Fibroblast of skin of left biceps (primary cell): ENCODE measurements around the gene BCL11B.

ENCODE experiments used
- DNase-seq, 2 experiments: peaks; one replicate each; pipeline ENCODE4 v3.0.0-alpha.2; 2013; ENCODE audit warnings: low read depth in 2 of 2

The BCL11B gene

DNA sequence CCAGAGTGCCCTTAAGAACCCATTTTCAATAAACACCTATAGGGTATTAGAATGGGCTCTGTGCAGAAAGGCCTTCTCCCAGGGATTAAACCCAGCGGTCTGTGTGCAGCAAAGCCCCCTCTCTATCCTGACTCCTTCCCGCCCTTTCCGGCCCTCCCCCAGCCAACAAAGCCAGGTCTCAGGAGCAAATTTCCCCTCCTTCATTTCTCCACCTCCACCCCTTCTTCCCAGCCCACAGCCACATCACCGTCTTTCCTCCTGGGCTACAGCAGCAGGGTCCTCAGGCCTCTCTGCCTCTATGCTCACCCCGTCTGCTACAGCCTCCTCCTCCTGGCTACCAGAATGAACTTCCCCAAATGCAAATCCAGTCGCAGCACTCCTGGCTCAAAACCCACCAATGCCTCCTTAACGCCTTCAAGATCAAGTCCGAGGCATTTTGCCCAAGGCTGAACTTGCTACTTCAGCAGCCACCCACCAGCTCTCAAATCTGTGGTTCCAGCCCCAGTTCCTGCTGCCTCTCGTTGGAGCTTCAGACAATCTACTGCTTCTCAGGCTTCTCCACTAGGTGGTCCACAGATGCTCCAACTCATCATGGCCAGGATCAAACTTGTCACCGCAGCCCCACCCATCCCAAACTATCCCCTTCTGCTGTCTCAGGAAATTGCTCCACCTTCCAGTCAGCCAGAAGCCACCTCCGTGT is 134.8 kb downstream of the BCL11B start:
- no peak for DNase-seq

DNA sequence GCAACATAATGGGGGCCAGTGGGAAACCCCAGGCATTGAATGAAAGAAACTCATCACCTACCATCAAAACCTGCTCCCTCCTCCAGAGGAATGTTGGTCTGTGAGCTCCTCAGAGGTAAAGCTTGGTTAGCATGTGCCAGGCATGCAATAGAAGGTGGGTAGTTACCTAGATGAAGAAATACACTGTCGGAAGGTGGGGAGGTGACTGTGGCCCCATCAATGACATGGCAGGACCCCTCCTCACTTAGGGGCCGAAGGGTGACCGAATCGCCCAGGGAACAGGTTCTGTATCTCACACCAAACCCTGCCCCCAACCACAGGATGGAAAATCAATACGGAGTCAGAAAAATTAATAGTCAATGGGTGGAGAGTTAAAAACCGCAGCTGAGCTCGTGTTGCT is 135.6 kb downstream of the BCL11B start:
- DNase-seq: no peak

DNA sequence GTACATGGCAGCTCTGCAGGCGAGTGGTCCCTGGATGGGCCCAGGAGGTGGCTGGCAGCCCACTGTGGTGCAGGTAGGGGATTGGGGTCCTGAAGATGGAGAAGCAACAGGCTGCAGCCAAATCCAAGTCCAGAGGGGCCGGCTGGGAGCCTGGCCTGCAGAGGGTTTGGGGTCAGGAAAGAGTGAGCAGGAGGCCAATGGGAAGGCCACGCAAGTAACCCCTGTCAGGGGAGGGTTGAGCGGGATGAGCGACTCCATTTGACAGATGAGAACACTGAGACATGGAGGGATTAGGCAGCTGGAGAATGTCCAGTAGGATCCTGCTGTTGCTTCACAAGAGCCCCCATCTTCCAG is 136.0 kb downstream of the BCL11B start:
- no peak for DNase-seq

DNA sequence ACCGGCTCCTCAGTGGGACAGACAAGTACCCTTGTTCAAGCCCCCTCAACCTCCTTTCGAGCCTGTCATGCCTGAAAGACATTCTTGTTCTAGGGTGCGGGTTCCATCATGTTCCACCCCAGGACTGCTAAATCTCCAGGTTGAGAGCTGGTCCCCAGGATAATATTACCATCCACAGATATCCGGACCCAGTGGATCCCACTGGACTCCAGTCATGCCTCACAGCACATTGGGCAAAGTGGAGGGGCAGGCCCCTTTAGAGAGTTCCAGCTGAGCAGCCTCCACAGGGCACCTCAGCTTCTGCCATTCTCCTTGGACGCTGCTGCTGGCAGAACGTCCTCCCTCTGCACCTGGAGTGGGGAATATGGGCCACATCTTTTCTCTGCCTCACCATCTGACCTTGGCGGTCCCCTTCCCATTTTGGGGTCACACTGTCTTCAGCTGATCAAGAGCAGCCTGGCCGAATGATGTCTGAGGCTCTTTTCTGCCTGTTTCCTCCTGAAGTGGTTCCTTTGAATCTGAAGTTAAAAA is 137.4 kb downstream of the BCL11B start:
- DNase-seq: no peak

DNA sequence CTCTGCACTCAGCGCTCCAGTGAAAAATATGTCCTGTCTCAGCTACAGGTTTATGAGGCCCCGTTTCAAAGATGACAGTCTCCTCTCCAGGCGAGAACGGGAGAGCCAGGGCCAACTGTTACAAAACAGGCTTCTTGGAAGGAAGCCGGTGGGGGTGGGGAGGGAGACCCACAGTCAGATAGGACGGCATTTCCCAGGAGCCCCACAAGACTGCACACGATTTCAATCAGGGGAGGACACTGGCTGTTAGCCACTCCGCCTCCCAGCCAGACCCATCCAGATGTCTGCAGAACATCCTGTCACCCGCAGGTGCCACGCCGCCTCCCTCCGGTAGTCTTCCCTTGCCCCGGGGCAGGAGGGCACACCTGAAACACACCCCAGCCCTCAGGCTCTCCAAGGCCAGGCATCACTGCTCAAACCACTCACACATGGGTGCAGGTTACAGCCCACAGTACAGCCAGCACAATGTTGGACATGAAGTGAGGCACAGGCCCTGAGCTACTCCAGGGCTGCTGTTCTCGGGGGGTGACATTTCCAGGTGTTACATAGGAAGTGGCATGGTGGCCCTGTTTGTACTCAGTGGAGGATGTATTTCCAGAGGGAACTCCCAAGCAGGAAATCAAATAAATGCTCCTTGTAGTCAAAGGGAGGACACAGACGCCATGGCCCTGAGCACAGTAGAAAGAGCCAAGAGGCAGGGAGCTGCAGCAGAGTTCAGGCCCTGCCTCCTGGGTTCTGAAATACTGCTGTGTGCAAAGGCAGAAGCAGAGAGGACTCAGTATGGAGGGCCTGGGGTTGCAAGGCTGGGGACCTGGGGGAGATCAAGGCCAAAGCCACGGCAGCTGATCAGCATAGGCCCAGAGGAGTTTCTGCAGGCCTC is 138.1 kb downstream of the BCL11B start:
- DNase-seq: no peak

DNA sequence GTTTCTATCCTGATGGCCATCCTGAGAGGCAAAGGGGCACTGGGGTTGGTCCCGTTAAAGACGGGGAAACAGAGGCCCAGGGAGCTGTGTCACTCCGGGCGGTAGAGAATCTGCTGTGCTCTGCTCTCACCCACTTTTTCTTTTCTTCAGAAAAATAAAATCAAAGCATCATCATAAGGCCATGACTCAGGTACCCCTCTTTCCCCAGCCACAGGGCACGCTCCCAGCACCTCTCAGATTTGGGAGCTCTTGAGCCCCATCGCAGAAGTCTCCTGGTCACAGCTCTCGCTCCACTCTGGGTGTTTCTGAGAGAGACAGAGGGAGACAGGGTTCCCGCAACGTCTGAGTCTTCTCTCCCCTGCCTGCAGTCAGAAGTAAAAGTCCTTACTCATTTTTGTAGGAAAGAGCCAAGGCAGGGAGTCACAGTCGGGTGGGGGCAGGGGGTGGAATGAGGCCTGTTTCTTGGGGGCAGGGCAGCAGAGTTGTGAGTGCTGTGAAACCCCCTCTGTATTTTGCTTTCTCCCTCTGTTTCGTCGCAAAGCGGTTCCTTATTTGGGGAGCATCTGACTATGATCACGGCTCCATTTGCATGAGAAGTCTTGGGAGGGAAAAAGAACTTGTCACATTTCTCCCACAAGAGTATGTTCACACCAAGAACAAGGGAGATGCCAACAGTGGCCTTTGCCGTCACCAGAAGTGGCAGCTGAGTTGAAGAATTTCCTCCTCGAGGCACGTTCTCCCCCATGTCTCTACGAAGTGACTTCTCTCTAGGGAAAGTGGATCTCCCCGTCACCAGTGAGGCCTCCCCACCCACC is 139.0 kb downstream of the BCL11B start:
- no peak for DNase-seq

DNA sequence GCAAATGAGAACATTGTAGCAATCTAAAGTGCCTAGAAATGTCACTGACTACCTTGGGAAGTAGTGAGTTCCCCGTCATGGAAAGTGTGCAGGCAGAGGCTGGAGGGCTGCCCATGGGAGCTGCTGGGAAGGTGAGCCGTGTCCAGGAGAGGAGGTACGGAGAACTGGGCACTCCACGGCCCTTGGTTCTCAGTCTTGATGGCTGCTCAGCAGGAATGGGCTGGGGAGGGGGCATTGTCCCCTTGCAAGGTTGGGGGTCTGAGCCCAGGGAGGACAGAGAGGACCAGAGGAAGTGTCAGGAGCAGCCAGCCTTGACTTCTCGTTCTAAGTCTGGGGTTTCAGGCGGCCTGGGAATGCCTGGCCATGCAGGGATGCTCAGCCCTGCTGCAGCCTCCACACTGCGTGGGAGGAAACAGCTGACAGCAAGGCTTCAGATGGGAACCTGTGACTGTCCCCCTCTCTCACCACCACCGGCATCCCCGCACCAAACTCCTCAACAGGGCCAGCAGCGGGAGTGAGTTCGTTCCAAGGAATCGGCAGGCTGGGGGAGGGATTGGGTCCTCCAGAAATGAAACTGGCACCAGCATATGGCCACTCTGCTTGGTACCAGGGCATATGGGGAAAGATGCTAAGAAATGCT is 140.2 kb downstream of the BCL11B start:
- DNase-seq: no peak

DNA sequence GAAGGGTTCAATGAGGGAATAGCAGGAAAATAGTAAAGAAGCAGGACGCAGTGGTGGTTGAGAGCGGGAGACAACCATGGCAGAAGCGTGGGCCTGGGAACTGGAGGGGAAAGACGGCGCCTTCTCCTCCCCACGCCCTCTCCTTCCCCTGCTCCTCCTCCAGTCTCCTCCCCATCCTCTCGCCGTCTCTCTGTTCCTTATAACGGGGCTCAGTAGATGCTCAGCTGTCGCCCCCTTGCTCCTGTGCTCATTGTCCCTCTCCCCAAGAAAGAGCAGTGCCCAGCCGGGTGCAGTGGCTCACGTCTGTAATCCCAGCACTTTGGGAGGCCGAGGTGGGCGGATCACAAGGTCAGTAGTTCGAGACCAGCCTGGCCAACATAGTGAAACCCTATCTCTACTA is 142.0 kb downstream of the BCL11B start:
- DNase-seq: no peak

DNA sequence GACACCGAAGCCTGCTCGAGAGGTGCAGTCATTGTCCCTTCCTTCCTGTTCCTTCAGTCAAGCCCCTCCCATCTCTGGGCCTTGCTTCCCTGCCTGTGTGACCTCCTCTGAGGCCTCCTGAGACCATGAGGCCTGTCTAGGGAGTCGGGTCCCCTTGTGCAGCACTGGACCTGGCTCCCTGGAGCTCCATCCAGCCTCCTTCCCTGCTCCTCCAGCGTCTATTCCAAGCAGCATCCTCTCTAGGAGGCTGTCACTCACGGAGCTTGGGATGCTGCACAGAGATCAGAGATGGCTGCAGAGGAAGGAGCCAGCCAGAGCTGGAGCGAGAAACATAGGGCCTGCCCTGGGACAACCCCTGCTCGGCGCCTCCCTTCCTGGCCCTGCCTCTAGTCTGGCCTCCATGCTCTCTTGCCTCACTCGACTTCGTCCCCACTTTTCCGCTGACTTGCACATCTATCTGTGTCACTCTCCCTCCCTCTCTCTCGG is 142.7 kb downstream of the BCL11B start:
- no peak for DNase-seq

DNA sequence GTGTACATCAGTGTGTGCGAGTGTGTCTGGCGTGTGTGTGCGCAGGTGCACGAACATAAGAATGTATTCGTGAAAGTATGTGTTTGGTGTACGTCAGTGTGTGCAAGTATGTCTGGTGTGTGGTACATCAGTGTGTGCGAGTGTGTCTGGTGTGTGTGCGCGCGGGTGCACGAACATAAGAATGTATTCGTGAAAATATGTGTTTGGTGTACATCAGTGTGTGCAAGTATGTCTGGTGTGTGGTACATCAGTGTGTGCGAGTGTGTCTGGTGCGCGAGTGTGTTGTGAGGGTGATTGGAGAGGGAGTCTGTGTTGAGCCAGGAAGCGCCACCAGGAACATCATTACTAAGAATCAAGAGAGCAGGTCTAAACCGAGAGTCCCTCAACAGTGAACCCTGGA is 143.8 kb downstream of the BCL11B start:
- no peak for DNase-seq

DNA sequence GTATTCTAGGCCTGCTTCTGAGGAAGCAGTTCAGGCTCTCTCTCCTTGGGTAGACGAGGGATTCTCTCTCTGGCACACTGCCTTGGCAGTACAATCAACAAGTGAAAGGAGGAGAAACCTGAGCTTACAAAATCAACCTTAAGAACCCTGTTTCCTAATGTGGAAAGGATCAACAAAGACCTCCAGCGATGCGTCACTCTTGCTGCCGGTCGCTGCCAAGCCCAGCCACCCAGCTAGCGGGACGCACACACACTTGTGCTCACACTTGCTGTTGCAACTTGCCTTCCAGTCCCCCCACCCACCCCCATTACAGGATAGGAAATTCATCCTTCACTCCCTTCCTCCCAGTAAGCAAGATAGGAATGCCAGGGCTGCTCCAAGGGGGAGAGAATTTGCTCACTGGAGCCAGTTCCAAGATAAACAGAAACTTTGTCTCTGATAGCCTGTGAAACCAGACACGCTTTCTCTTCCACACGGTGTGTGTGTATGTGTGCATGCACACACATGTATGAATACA is 144.3 kb downstream of the BCL11B start:
- peak; percentile 53 to 62 for DNase-seq

DNA sequence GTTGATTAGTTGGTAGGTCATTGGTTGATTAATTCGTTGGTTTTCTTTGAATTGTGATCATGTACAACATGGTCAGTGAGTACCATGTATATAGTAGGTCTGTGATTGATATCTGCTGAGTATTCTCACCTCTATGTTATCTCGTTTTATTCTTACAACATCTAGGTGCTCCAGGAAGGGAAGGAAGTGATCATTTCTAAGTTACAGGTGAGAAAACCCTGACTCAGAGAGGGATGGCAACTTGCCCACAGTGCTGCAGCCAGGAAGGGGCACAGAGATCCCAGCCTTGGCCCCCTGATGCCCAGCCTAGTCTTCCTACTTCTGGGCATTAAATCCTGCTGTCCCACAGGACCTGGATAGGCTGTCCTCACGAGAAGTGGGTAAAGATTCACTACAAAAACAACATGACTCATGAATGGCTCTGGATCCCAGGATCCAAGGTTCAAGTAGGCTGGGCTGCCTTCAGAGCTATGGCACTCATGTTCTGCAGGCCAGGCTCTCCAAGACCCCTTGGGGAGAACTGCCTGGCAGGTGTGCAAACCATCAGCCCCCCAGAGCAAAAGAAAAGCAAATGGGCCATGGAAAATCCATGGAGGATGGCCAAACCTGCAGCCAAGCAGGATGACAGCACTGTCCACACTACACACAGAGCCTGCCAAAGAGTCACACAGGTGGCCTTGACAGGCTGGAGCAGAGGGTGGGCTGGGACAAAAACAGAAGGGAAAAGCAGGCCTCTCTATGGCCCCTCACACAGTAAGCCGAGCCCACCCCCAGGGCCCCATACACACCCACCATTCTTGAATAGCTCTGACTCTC is 146.2 kb downstream of the BCL11B start:
- DNase-seq: no peak

DNA sequence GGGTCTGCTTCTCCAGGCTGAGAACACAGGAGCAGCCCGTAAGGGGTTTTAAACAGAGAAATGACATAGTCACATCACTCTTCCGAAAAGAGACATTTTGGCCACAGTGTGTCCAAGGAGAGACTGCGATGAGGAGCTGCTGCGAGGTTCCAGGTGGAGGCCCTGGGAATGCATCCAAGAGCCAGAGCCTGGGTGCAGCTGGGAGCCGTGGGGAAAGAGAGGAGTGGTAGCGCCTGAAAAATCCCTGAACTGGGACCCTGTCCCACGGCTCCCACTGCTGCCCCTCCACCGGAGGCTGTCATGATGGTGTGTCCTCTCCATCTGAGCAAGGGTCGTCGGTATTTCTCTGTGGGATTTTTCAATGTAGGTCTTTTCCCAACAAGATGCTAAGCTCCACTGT is 146.9 kb downstream of the BCL11B start:
- no peak for DNase-seq

DNA sequence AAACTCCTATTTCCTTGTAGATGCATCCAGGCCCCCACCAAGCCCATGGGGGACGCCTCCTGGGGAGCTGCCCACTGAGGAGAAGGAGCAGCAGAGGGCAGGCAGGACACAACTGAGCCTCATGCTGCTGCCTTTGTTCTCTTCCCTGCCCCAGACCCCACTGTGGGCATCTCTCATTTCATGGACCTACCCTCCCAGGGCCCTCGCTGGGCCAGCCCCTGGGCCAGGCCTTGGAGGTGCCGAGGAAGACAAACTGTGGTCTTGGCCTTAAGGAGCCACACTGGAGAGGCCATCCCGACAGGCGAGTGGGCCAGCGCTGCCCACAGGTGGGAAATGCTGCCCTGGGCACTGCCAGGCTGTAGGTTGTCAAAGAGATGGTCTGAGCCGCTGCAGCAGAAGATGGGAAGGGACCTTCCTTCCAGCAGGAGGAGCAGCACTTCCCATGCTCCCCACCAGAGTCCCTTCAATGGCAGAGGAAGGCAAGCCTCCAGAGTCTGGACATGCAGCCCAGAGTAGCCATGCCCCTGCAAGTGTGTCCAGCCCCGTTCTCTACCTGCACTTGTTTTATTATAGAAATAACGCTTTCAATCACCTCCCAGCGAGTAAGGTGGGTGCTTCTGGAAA is 147.4 kb downstream of the BCL11B start:
- no peak for DNase-seq

DNA sequence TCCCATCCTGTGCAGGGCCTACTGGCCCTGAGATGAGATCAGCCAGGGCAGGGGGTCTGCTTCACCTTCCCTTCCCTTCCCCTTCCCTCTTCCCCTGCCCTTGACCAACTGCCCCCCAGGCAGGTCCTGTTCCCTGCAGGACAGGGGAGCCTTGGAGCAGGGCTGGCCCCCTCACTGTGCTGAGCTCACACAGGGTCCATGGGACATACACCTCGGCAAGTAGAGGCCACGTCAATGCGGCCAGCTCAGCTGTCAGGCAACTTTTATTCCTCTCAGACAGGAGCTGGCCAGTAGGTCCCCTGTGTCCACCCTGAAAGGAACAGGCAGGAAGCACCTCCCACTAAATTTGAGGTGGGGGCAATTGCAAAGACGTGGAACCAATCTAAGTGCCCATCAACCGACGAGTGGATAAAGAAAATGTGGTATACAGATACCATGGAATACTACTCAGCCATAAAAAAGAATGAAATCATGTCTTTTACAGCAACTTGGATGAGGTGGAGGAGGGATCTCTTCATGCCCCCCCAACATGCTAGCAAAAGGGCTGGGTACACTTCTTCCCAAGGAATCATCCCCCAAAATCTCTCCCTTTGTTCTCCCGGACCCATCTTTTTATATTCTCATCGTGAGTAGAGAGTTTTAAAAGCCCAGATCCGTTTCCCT is 148.7 kb downstream of the BCL11B start:
- no peak for DNase-seq

DNA sequence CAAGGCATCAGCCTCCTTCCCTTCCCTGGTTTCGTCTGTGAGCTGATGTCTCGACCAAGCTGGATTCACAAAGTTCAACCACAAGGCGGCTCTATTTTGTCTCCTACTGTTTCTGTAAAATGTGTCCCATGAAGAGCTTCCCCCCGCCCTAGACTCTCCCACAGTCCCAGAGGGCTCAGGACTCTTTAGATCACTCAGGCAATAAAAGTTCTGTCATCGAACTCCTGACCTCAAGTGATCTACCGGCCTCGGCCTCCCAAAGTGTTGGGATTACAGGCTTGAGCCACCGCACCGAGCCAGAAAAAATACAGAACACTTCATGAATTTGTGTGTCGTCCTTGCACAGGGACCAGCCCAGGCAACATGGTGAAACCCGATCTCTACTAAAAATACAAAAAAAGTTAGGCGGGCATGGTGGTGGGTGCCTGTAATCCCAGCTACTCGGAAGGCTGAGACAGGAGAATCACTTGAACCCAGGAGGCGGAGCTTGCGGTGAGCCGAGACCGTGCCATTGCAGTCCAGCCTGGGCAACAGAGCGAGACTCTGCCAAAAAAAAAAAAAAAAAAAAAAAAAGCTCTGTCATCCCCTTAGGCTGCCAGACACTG is 149.4 kb downstream of the BCL11B start:
- no peak for DNase-seq

DNA sequence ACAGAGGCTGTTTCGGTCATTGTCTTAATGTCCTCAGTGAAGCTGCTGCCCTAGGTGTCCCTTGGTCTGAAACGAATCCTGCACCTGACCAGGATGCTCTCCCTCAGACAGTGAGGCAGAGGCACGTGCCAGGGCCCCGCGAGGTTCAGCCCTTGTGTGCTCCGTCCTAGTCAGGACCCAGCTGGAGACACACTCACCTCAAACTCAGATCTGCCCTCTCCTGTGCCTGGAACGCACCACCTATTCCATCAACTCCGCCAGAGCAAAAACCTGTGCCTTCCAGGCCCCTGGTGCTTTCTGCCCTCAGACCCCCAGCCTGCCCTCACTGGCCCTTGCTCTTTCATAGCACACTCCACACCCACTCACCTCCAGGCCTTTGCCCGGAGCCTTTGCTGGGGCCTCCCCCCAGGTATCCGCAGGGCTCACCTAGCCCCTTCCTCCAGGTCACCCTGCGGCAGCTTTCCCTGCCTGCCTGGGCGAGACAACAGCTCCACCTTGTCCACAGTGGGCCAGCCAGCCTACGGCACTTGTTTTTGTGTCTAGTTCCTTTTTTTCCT is 150.6 kb downstream of the BCL11B start:
- no peak for DNase-seq

DNA sequence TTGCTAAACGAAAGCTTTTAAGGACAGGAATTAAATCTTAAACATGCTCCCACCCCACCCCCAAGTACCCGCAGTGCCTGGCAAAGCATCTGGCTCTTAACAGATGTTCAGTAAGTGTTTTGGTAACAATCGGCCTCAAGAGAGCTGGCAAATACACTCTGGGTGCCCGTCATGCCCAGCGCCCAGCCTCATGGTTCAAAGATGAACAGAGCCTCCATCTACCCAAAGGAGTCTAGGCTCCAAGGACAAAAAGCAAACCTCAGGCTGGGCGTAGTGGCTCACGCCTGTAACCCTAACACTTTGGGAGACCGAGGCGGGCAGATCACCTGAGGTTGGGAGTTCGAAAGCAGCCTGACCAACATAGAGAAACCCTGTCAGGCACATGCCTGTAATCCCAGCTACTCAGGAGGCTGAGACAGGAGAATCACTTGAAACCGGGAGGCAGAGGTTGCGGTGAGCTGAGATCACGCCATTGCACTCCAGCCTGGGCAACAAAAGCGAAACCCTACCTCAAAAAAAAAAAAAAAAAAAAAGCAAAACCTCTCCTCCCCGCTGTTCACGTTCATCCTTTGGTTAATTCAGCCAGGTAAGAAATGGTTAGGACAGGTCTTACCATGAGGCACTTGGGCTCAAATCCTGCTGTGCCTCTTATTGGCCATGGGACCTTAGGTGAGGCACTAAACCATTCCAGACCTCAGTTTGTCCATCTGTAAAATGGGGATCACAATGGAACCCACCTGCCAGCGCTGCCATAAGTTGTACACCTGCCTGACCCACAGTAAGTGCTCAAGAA is 151.3 kb downstream of the BCL11B start:
- DNase-seq: no peak
